Measurements from ENCODE around the gene CDK14. TPM values are rescaled to one million over a fixed set of nuclear protein-coding genes. Genes with fewer than 3 reads are reported as not detected.

Gene CDK14
- total and polyA plus RNA-seq, 2 of the 8 experiments (the other 6 are each of a cell fraction or from before 2014, with no cell fraction given), result 5.5 to 47.3 TPM

DNA sequence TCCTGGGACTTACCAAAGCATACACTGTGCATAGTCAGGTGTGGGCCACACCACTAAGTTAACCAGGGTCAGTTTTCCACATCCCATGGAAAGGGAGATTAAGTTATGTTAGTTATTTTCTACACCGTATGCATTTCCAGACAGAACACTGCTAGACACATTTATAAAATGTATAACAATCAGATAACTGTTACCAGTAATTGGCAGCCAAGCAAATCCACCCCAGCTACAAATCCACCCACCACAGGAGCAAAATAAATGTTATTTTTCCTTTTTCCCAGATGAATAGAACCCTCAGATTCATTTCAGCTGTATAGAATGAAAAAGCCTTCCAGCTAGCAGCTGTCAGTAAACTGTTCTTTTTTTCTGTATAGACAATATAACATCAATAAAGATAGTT, 411.2 kb downstream of the CDK14 start:
- no peaks in the 10 kb centered on the region for H3K36me3 ChIP-seq (ENCODE audit: control insufficient read depth in 2 of 4, insufficient read depth in 4 of 4, low read length in 3 of 4)
- no peak overlapping the region for H3K9ac ChIP-seq (replicated peaks in 1 of 4; ENCODE audit: extremely low read depth in 1 of 4, low read depth in 3 of 4, low read length in 3 of 4)
- no peak overlapping the region for H3K14ac ChIP-seq (ENCODE audit: insufficient read length)
- H4K91ac ChIP-seq (replicated peaks; ENCODE audit: insufficient read length, low read length), result no peak overlapping the region
- H4K5ac ChIP-seq (ENCODE audit: insufficient read length, low read depth, low read length), result no peak overlapping the region
- no peak overlapping the region for H2BK15ac ChIP-seq (ENCODE audit: low read length)
- no peaks in the 10 kb centered on the region for H3K79me1 ChIP-seq (ENCODE audit: low read depth, low read length)
- H2AK5ac ChIP-seq (ENCODE audit: low read depth, low read length), result no peak overlapping the region
- FAIRE-seq, result no peak
- H3K79me2 ChIP-seq (ENCODE audit: control insufficient read depth in 1 of 2, insufficient read depth in 2 of 2, low read length in 2 of 2), result no peaks in the 10 kb centered on the region
- H3K9me3 ChIP-seq (ENCODE audit: insufficient read depth in 2 of 2, low read depth in 1 of 2, low read length in 1 of 2), result no peaks in the 10 kb centered on the region
- no peaks in the 10 kb centered on the region; the same call in 1 of the 2 replicates for H3K23me2 ChIP-seq (ENCODE audit: low read depth, low read length)
- no peak overlapping the region for H2BK20ac ChIP-seq (ENCODE audit: low read length)
- no peak overlapping the region for H3K4me2 ChIP-seq (ENCODE audit: insufficient read depth in 1 of 2, low read depth in 2 of 2, low read length in 2 of 2)
- no peak overlapping the region for H3K23ac ChIP-seq (ENCODE audit: insufficient read length)
- no peak overlapping the region for H2BK12ac ChIP-seq (ENCODE audit: low read depth, low read length)
- no peak overlapping the region for H2AFZ ChIP-seq (ENCODE audit: low read length)
- CTCF ChIA-PET (ENCODE audit: partially characterized antibody), result interaction anchor here (0.7 kb wide), 1 partner anchor 15 kb away, joined by 3 read pairs; no protein-coding TSS in a partner anchor
- H2BK5ac ChIP-seq (ENCODE audit: low read depth, low read length), result no peak overlapping the region
- no peaks in the 10 kb centered on the region for H4K20me1 ChIP-seq (replicated peaks in 1 of 2; ENCODE audit: control insufficient read depth in 1 of 2, insufficient read depth in 2 of 2, low read length in 2 of 2)
- no peak overlapping the region for H3K4ac ChIP-seq (replicated peaks; ENCODE audit: insufficient read length, low read depth, low read length)
- H3K56ac ChIP-seq (replicated peaks; ENCODE audit: insufficient read length, low read depth, low read length), result no peak overlapping the region
- H4K8ac ChIP-seq (ENCODE audit: extremely low read depth, insufficient read depth, low read length), result no peak overlapping the region
- no peak overlapping the region for H2BK120ac ChIP-seq (replicated peaks; ENCODE audit: low read depth, low read length)
- WGBS, 2 experiments (ENCODE audit: extremely low coverage in 1 of 2, insufficient coverage in 1 of 2, insufficient read length in 1 of 2, insufficient replicate concordance in 2 of 2, low coverage in 1 of 2, low lambda C conversion rate in 2 of 2, missing lambda C conversion rate in 1 of 2), result 90% methylated on average over 1 of the region's 1 CpG; no CpG with 5 or more reads in 1 of the 2 experiments
- H3K4me1 ChIP-seq (replicated peaks in 1 of 4; ENCODE audit: control insufficient read depth in 3 of 4, insufficient read depth in 4 of 4, low read length in 3 of 4), result no peaks in the 10 kb centered on the region
- H3K27ac ChIP-seq (ENCODE audit: low read depth, low read length), result no peak overlapping the region
- no peak for DNase-seq (ENCODE audit: low read depth in 1 of 2, low spot score in 2 of 2)
- no peaks in the 10 kb centered on the region for H3K27me3 ChIP-seq (replicated peaks in 1 of 4; ENCODE audit: control insufficient read depth in 3 of 4, extremely low read depth in 1 of 4, insufficient read depth in 3 of 4, low read length in 3 of 4)
- no peak overlapping the region for H3K18ac ChIP-seq (ENCODE audit: extremely low read depth, low read length)
- POLR2A ChIA-PET (ENCODE audit: partially characterized antibody), result no interaction called here
- H3K4me3 ChIP-seq (ENCODE audit: extremely low read depth in 1 of 4, insufficient read depth in 2 of 4, low read depth in 3 of 4, low read length in 4 of 4), result no peak overlapping the region
- no peak for TF ChIP-seq ZNF274 (IDR thresholded peaks at IDR 0.05; ENCODE audit: borderline replicate concordance, extremely low read depth, low read length)
- no peak for TF ChIP-seq KDM1A (IDR thresholded peaks at IDR 0.05; ENCODE audit: borderline replicate concordance, low read length)
- no peak for TF ChIP-seq CHD1 (IDR thresholded peaks at IDR 0.05; ENCODE audit: low read depth, low read length)
- no peak for TF ChIP-seq TCF12 (IDR thresholded peaks at IDR 0.05; ENCODE audit: low read depth, low read length)
- no peak for TF ChIP-seq POLR2AphosphoS5 (IDR thresholded peaks at IDR 0.05; ENCODE audit: low read depth, low read length)
- no peak for TF ChIP-seq KDM4A (IDR thresholded peaks at IDR 0.05; ENCODE audit: low read depth, low read length, severe bottlenecking)
- no peak for TF ChIP-seq SIX5 (IDR thresholded peaks at IDR 0.05; ENCODE audit: low read depth, low read length)
- no peak for TF ChIP-seq EGR1 (IDR thresholded peaks at IDR 0.05; ENCODE audit: borderline replicate concordance, low read depth, low read length)
- TF ChIP-seq, protein P1, sequence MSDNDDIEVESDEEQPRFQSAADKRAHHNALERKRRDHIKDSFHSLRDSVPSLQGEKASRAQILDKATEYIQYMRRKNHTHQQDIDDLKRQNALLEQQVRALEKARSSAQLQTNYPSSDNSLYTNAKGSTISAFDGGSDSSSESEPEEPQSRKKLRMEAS (IDR thresholded peaks at IDR 0.05), result no peak
